Liver (tissue), 9 donors: ENCODE measurements around the gene AKR1C2. TPM values are rescaled to one million over a fixed set of nuclear protein-coding genes. Genes with fewer than 3 reads are reported as not detected.
A peak's percentile ranks its signal among the peaks of the same experiment; 100 is the strongest.

Experiments used
- DNase-seq: peaks from one replicate; pipeline ENCODE4 v3.0.0-alpha.2; 2017; ENCODE audit warnings: low spot score
- H3K27ac ChIP-seq, 2 donors: one replicate each; pipeline ENCODE4 v1.7.0; 2013; ENCODE audit warnings: inconsistent platforms in 2 of 2, low read length in 2 of 2, control low read depth in 1 of 2, low read depth in 1 of 2, mild to moderate bottlenecking in 1 of 2
- H3K27me3 ChIP-seq, 4 donors: one replicate each; pipeline versions ENCODE4 v1.6.1 to v1.7.0; 2013; ENCODE audit warnings: low read length in 3 of 4, inconsistent platforms in 1 of 4, mild to moderate bottlenecking in 1 of 4, moderate library complexity in 1 of 4; ENCODE audit not compliant: control insufficient read depth in 4 of 4, insufficient read depth in 4 of 4
- H3K36me3 ChIP-seq, 4 donors: one replicate each; pipeline versions ENCODE4 v1.6.1 to v1.7.0; 2013; ENCODE audit warnings: low read length in 3 of 4, mild to moderate bottlenecking in 3 of 4, low read depth in 1 of 4, moderate library complexity in 1 of 4; ENCODE audit not compliant: control insufficient read depth in 4 of 4, insufficient read depth in 3 of 4
- H3K4me1 ChIP-seq, 4 donors: one replicate each; pipeline versions ENCODE4 v1.6.1 to v1.7.0; 2013; ENCODE audit warnings: low read length in 3 of 4, mild to moderate bottlenecking in 3 of 4, moderate library complexity in 1 of 4; ENCODE audit not compliant: control insufficient read depth in 4 of 4, insufficient read depth in 4 of 4
- H3K4me3 ChIP-seq, 3 donors: one replicate each; pipeline versions ENCODE4 v1.6.1 to v1.7.0; 2013; ENCODE audit warnings: low read length in 3 of 3, control low read depth in 1 of 3, low read depth in 1 of 3, mild to moderate bottlenecking in 1 of 3
- H3K9ac ChIP-seq, 2 donors: one replicate each; pipeline ENCODE4 v1.7.0; 2013; ENCODE audit warnings: low read length in 2 of 2, mild to moderate bottlenecking in 2 of 2, moderate library complexity in 2 of 2, control low read depth in 1 of 2, low read depth in 1 of 2
- H3K9me3 ChIP-seq, 4 donors: one replicate each; pipeline versions ENCODE4 v1.6.1 to v1.7.0; 2013; ENCODE audit warnings: low read length in 3 of 4; ENCODE audit not compliant: control insufficient read depth in 4 of 4
- EGR1 ChIP-seq, 2 donors: IDR thresholded peaks; 2 replicates each; pipeline ENCODE4 v1.6.1; 2016 to 2018; ENCODE audit warnings: antibody characterized with exemption in 2 of 2, low read depth in 2 of 2
- FOXA1 ChIP-seq: IDR thresholded peaks from 2 replicates; pipeline ENCODE4 v1.6.1; 2016; ENCODE audit warnings: antibody characterized with exemption
- FOXA2 ChIP-seq: IDR thresholded peaks from 2 replicates; pipeline ENCODE4 v1.6.1; 2016; ENCODE audit warnings: antibody characterized with exemption
- GABPA ChIP-seq, 2 donors: IDR thresholded peaks in 1 of 2; conservative IDR thresholded peaks in 1 of 2; 2 replicates each; pipeline ENCODE4 v1.6.1; 2016; ENCODE audit warnings: antibody characterized with exemption in 2 of 2, mild to moderate bottlenecking in 1 of 2, moderate library complexity in 1 of 2
- HNF4A ChIP-seq, 2 donors: conservative IDR thresholded peaks; 2 replicates each; pipeline ENCODE4 v1.6.1; 2016; ENCODE audit warnings: antibody characterized with exemption in 2 of 2, mild to moderate bottlenecking in 2 of 2
- HNF4G ChIP-seq: IDR thresholded peaks from 2 replicates; pipeline ENCODE4 v1.6.1; 2016; ENCODE audit warnings: antibody characterized with exemption
- JUND ChIP-seq, 2 donors: IDR thresholded peaks; 2 replicates each; pipeline ENCODE4 v1.6.1; 2016; ENCODE audit warnings: antibody characterized with exemption in 2 of 2
- NR2F2 ChIP-seq: IDR thresholded peaks from 2 replicates; pipeline ENCODE4 v1.6.1; 2016; ENCODE audit warnings: antibody characterized with exemption
- RAD21 ChIP-seq, 2 donors: IDR thresholded peaks; 2 replicates each; pipeline ENCODE4 v1.6.1; 2016; ENCODE audit warnings: antibody characterized with exemption in 2 of 2, mild to moderate bottlenecking in 2 of 2
- RXRA ChIP-seq, 2 donors: IDR thresholded peaks; 2 replicates each; pipeline ENCODE4 v1.6.1; 2017 to 2018; ENCODE audit warnings: antibody characterized with exemption in 2 of 2, mild to moderate bottlenecking in 1 of 2
- SP1 ChIP-seq: IDR thresholded peaks from 2 replicates; pipeline ENCODE4 v1.6.1; 2018; ENCODE audit warnings: antibody characterized with exemption, mild to moderate bottlenecking
- TAF1 ChIP-seq: conservative IDR thresholded peaks from 2 replicates; pipeline ENCODE4 v1.6.1; 2016; ENCODE audit warnings: antibody characterized with exemption, mild to moderate bottlenecking
- YY1 ChIP-seq: IDR thresholded peaks from 2 replicates; pipeline ENCODE4 v1.6.1; 2016; ENCODE audit warnings: antibody characterized with exemption, mild to moderate bottlenecking
- WGBS: extraction: QIAGEN DNeasy Blood & Tissue Kit; methylation state at CpG from one replicate; pipeline ENCODE4 v1.1.7; 2013; 5-methylcytosine and 5-hydroxymethylcytosine counted together
- polyA plus RNA-seq, 2 donors: library from polyadenylated mRNA; stranded (reverse) in 1 of 2; unstranded in 1 of 2; fragments of 200-250 nt in 1 of 2; fragments of >200 nt in 1 of 2; fragmentation: Nextera tagmentation in 1 of 2; extraction: Ambion mirVana in 1 of 2; gene quantifications; one replicate each; pipeline versions ENCODE4 v1.2.1 to v1.2.3, GENCODE V29; 2013 to 2015
- total RNA-seq, 2 donors: library from RNA; depleted of rRNA; stranded (reverse); fragments of >200 nt; gene quantifications; one replicate each; pipeline ENCODE4 v1.2.3, GENCODE V29; 2014
- TF ChIP-seq, protein P1 (sequence below): IDR thresholded peaks from 2 replicates; pipeline ENCODE4 v1.6.1; 2016; ENCODE audit warnings: antibody characterized with exemption
- TF ChIP-seq, protein P2 (sequence below): fragments of 150-350 bp; IDR thresholded peaks from 2 replicates; pipeline ENCODE4 v1.5.1; 2017; ENCODE audit warnings: improper control_type of control experiment, low read depth, low read length; ENCODE audit not compliant: missing input control
- TF ChIP-seq, protein P3 (sequence below): IDR thresholded peaks from 2 replicates; pipeline ENCODE4 v1.6.1; 2016; ENCODE audit warnings: antibody characterized with exemption
- TF ChIP-seq, protein P4 (sequence below): IDR thresholded peaks from 2 replicates; pipeline ENCODE4 v1.6.1; 2016; ENCODE audit warnings: antibody characterized with exemption
- TF ChIP-seq, protein P5 (sequence below): IDR thresholded peaks from 2 replicates; pipeline ENCODE4 v1.6.1; 2016; ENCODE audit warnings: antibody characterized with exemption, mild to moderate bottlenecking
- donor health status: healthy.
- donor health status: healthy.
- donor health status: healthy.
- donor health status: healthy.
- donor health status: healthy.

Gene AKR1C2
- total and polyA plus RNA-seq, 4 donors: 63.8 to 699 (median 162) TPM

DNA sequence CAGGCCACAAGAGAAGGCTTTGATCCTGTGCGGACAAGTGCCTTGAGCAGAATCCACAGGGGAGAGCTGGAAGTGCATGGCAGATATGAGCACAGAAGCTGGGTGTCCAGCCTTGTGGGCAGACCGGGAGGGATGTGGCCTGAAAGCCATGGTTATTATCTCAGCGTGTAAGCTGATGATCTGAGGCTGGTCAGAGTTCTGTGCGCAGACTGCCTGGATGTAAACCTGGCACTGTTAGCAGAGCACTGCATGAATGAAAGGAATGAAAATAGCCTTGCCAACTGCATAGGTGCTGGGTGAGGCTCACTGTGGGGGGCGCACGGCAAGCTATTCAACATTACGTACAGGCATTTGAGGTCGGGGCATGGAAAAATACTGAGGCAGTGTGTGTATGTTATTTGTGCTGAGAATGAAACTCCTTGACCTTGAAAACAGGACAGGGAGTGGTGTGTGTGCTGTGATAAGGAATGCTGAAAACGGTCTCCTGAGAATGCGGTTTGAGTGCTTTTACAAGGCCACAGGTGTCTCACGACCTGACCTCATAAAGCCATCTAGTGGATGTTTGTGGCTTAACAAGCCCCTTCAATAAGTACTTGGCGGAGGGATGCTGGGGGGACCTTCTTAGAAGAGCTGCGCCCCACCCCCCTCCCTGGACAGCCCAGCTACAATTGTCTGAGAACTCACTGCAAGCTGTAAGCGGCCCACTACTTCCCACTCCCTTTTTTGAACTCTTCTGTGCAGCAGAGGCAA lies 21.8 kb downstream of the AKR1C2 start:
- DNase-seq: no peak
- 53% methylated on average over 14 of the region's 14 CpGs for WGBS
- Histone ChIP-seq H3K9me3 (no peaks in the 10 kb centered on the region), H3K9ac (no peak overlapping the region), H3K4me3 (no peak overlapping the region), H3K27ac (peak overlapping the region in 1 of 2 donors; percentile 43), H3K4me1 (no peaks in the 10 kb centered on the region), H3K36me3 (peaks cover 0 to 13% (median 10%) of the 10 kb centered on the region in 4 donors), H3K27me3 (no peaks in the 10 kb centered on the region)
- TF ChIP-seq, protein P1, sequence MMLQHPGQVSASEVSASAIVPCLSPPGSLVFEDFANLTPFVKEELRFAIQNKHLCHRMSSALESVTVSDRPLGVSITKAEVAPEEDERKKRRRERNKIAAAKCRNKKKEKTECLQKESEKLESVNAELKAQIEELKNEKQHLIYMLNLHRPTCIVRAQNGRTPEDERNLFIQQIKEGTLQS: no peak
- TF ChIP-seq YY1 (no peak), RXRA (IDR thresholded peaks at IDR 0.05) (peak; percentile 4 to 7), HNF4A (conservative IDR thresholded peaks at IDR 0.05) (no peak), TAF1 (no peak), FOXA2 (no peak), NR2F2 (no peak), SP1 (peak; percentile 21), JUND (IDR thresholded peaks at IDR 0.05) (no peak), EGR1 (IDR thresholded peaks at IDR 0.05; ENCODE audit: low read depth in 2 of 2) (no peak), FOXA1 (no peak), RAD21 (IDR thresholded peaks at IDR 0.05) (peak; percentile 73 to 78), HNF4G (no peak), GABPA (IDR thresholded peaks at IDR 0.05 in 1 of 2, conservative IDR thresholded peaks at IDR 0.05 in 1 of 2) (no peak)
- TF ChIP-seq, protein P2, sequence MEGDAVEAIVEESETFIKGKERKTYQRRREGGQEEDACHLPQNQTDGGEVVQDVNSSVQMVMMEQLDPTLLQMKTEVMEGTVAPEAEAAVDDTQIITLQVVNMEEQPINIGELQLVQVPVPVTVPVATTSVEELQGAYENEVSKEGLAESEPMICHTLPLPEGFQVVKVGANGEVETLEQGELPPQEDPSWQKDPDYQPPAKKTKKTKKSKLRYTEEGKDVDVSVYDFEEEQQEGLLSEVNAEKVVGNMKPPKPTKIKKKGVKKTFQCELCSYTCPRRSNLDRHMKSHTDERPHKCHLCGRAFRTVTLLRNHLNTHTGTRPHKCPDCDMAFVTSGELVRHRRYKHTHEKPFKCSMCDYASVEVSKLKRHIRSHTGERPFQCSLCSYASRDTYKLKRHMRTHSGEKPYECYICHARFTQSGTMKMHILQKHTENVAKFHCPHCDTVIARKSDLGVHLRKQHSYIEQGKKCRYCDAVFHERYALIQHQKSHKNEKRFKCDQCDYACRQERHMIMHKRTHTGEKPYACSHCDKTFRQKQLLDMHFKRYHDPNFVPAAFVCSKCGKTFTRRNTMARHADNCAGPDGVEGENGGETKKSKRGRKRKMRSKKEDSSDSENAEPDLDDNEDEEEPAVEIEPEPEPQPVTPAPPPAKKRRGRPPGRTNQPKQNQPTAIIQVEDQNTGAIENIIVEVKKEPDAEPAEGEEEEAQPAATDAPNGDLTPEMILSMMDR: peak; percentile 51
- TF ChIP-seq, protein P3, sequence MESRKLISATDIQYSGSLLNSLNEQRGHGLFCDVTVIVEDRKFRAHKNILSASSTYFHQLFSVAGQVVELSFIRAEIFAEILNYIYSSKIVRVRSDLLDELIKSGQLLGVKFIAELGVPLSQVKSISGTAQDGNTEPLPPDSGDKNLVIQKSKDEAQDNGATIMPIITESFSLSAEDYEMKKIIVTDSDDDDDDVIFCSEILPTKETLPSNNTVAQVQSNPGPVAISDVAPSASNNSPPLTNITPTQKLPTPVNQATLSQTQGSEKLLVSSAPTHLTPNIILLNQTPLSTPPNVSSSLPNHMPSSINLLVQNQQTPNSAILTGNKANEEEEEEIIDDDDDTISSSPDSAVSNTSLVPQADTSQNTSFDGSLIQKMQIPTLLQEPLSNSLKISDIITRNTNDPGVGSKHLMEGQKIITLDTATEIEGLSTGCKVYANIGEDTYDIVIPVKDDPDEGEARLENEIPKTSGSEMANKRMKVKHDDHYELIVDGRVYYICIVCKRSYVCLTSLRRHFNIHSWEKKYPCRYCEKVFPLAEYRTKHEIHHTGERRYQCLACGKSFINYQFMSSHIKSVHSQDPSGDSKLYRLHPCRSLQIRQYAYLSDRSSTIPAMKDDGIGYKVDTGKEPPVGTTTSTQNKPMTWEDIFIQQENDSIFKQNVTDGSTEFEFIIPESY: no peak
- TF ChIP-seq, protein P4, sequence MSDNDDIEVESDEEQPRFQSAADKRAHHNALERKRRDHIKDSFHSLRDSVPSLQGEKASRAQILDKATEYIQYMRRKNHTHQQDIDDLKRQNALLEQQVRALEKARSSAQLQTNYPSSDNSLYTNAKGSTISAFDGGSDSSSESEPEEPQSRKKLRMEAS: no peak
- TF ChIP-seq, protein P5, sequence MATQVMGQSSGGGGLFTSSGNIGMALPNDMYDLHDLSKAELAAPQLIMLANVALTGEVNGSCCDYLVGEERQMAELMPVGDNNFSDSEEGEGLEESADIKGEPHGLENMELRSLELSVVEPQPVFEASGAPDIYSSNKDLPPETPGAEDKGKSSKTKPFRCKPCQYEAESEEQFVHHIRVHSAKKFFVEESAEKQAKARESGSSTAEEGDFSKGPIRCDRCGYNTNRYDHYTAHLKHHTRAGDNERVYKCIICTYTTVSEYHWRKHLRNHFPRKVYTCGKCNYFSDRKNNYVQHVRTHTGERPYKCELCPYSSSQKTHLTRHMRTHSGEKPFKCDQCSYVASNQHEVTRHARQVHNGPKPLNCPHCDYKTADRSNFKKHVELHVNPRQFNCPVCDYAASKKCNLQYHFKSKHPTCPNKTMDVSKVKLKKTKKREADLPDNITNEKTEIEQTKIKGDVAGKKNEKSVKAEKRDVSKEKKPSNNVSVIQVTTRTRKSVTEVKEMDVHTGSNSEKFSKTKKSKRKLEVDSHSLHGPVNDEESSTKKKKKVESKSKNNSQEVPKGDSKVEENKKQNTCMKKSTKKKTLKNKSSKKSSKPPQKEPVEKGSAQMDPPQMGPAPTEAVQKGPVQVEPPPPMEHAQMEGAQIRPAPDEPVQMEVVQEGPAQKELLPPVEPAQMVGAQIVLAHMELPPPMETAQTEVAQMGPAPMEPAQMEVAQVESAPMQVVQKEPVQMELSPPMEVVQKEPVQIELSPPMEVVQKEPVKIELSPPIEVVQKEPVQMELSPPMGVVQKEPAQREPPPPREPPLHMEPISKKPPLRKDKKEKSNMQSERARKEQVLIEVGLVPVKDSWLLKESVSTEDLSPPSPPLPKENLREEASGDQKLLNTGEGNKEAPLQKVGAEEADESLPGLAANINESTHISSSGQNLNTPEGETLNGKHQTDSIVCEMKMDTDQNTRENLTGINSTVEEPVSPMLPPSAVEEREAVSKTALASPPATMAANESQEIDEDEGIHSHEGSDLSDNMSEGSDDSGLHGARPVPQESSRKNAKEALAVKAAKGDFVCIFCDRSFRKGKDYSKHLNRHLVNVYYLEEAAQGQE: no peak
